ENCODE measurements around the gene OOSP4B. TPM values are rescaled to one million over a fixed set of nuclear protein-coding genes. Genes with fewer than 3 reads are reported as not detected.

Gene OOSP4B
- total RNA-seq, 4 donors from 2014 or later, result not detected

- H3K27me3 ChIP-seq, result no peaks in the 10 kb centered on the region
- 59% methylated on average over 5 of the region's 5 CpGs for WGBS
- H3K9me3 ChIP-seq, result peaks cover 0 to 12% (median 4%) of the 10 kb centered on the region in 4 donors
- H3K4me3 ChIP-seq, result no peak overlapping the region
- no peak overlapping the region for H3K27ac ChIP-seq (replicated peaks in 1 of 4)
- TF ChIP-seq POLR2AphosphoS5 (IDR thresholded peaks at IDR 0.05) (no peak), EP300 (IDR thresholded peaks at IDR 0.05) (no peak), CTCF (IDR thresholded peaks at IDR 0.05) (no peak), POLR2A (IDR thresholded peaks at IDR 0.05; ENCODE audit: low read depth) (no peak)
- no peaks in the 10 kb centered on the region for H3K4me1 ChIP-seq
- H3K36me3 ChIP-seq, result no peaks in the 10 kb centered on the region
- intact Hi-C loops (cut with DNase I), result no loop called here
- no peak for DNase-seq (ENCODE audit: extremely low spot score)
These were observed 24.6 kb upstream of the OOSP4B start for GRCh38 chr11:59992425-59992824.

- intact Hi-C loops (cut with DNase I), result no loop called here
- Histone ChIP-seq H3K9me3 (no peaks in the 10 kb centered on the region), H3K4me3 (no peak overlapping the region), H3K27ac (replicated peaks in 1 of 4) (no peak overlapping the region), H3K36me3 (no peaks in the 10 kb centered on the region), H3K4me1 (no peaks in the 10 kb centered on the region), H3K27me3 (no peaks in the 10 kb centered on the region)
- no peak for DNase-seq (ENCODE audit: extremely low spot score)
- TF ChIP-seq POLR2AphosphoS5 (IDR thresholded peaks at IDR 0.05), result no peak
- TF ChIP-seq POLR2A (IDR thresholded peaks at IDR 0.05; ENCODE audit: low read depth), result no peak
- TF ChIP-seq EP300 (IDR thresholded peaks at IDR 0.05), result no peak
- TF ChIP-seq CTCF (IDR thresholded peaks at IDR 0.05), result no peak
- 79% methylated on average over 2 of the region's 2 CpGs for WGBS
These were observed 19.2 kb upstream of the OOSP4B start for GRCh38 chr11:59997800-59998199.

GRCh38 chr11:59999691-60000090 lies 17.3 kb upstream of the OOSP4B start:
- TF ChIP-seq POLR2AphosphoS5 (IDR thresholded peaks at IDR 0.05), result no peak
- no peak for TF ChIP-seq EP300 (IDR thresholded peaks at IDR 0.05)
- no peak for TF ChIP-seq CTCF (IDR thresholded peaks at IDR 0.05)
- TF ChIP-seq POLR2A (IDR thresholded peaks at IDR 0.05; ENCODE audit: low read depth), result no peak
- intact Hi-C loops (cut with DNase I), result no loop called here
- DNase-seq (ENCODE audit: extremely low spot score), result no peak
- 51% methylated on average over 4 of the region's 4 CpGs for WGBS
- no peaks in the 10 kb centered on the region for H3K36me3 ChIP-seq
- no peak overlapping the region for H3K27ac ChIP-seq (replicated peaks in 1 of 4)
- no peaks in the 10 kb centered on the region for H3K9me3 ChIP-seq
- H3K4me3 ChIP-seq, result no peak overlapping the region
- H3K27me3 ChIP-seq, result no peaks in the 10 kb centered on the region
- H3K4me1 ChIP-seq, result no peaks in the 10 kb centered on the region

- intact Hi-C loops (cut with DNase I), result no loop called here
- no peak for DNase-seq (ENCODE audit: extremely low spot score)
- H3K27ac ChIP-seq (replicated peaks in 1 of 4), result no peak overlapping the region
- H3K4me1 ChIP-seq, result no peaks in the 10 kb centered on the region
- TF ChIP-seq EP300 (IDR thresholded peaks at IDR 0.05) (no peak), POLR2A (IDR thresholded peaks at IDR 0.05; ENCODE audit: low read depth) (no peak), CTCF (IDR thresholded peaks at IDR 0.05) (no peak), POLR2AphosphoS5 (IDR thresholded peaks at IDR 0.05) (no peak)
- H3K4me3 ChIP-seq, result no peak overlapping the region
- 75% methylated on average over 2 of the region's 2 CpGs for WGBS
- no peaks in the 10 kb centered on the region for H3K27me3 ChIP-seq
- no peaks in the 10 kb centered on the region for H3K9me3 ChIP-seq
- H3K36me3 ChIP-seq, result no peaks in the 10 kb centered on the region
These were observed 13.3 kb upstream of the OOSP4B start for GRCh38 chr11:60003729-60004128.

GRCh38 chr11:60005360-60005759 lies 11.6 kb upstream of the OOSP4B start:
- Histone ChIP-seq H3K4me3 (no peak overlapping the region), H3K9me3 (no peaks in the 10 kb centered on the region), H3K4me1 (no peaks in the 10 kb centered on the region), H3K27me3 (no peaks in the 10 kb centered on the region), H3K27ac (replicated peaks in 1 of 4) (no peak overlapping the region), H3K36me3 (no peaks in the 10 kb centered on the region)
- 38% methylated on average over 1 of the region's 1 CpG for WGBS
- intact Hi-C loops (cut with DNase I), result no loop called here
- TF ChIP-seq CTCF (IDR thresholded peaks at IDR 0.05) (no peak), EP300 (IDR thresholded peaks at IDR 0.05) (no peak), POLR2AphosphoS5 (IDR thresholded peaks at IDR 0.05) (no peak), POLR2A (IDR thresholded peaks at IDR 0.05; ENCODE audit: low read depth) (no peak)
- DNase-seq (ENCODE audit: extremely low spot score), result no peak
